Activated T-cell treated with anti-CD3 and anti-CD28 coated beads, Interleukin-2, amount 50 U/mL, for 72 hours (primary cell): ENCODE measurements around the gene GFAP. TPM values are rescaled to one million over a fixed set of nuclear protein-coding genes. Genes with fewer than 3 reads are reported as not detected.
A peak's percentile ranks its signal among the peaks of the same experiment; 100 is the strongest.

ENCODE experiments used
- ATAC-seq, 2 donors: fragments of 150-1000 bp; cut with Tn5 transposase; replicated peaks in 1 of 2; 2 replicates each; pipeline ENCODE4 v1.10.0; 2021; ENCODE audit warnings: moderate library complexity in 2 of 2, mild to moderate bottlenecking in 1 of 2
- DNase-seq, 2 donors: peaks; one replicate each; pipeline ENCODE4 v3.0.0; 2021 to 2022; ENCODE audit warnings: mixed read lengths in 1 of 2
- H3K27ac Mint-ChIP-seq: one replicate; pipeline ENCODE4 v1.8.0; 2022; ENCODE audit warnings: mild to moderate bottlenecking, moderate library complexity, mixed read lengths
- H3K27me3 Mint-ChIP-seq: one replicate; pipeline ENCODE4 v1.8.0; 2022; ENCODE audit warnings: low read depth, mixed read lengths
- H3K36me3 Mint-ChIP-seq, 2 donors: one replicate each; pipeline ENCODE4 v1.8.0; 2022; ENCODE audit warnings: mixed read lengths in 2 of 2, mild to moderate bottlenecking in 1 of 2; ENCODE audit not compliant: insufficient read depth in 2 of 2
- H3K4me1 Mint-ChIP-seq: one replicate; pipeline ENCODE4 v1.8.0; 2022; ENCODE audit warnings: low read depth, mixed read lengths
- H3K4me3 Mint-ChIP-seq, 2 donors: one replicate each; pipeline ENCODE4 v1.8.0; 2022; ENCODE audit warnings: mild to moderate bottlenecking in 2 of 2, mixed read lengths in 2 of 2, moderate library complexity in 2 of 2
- H3K9me3 Mint-ChIP-seq, 2 donors: one replicate each; pipeline ENCODE4 v1.8.0; 2022; ENCODE audit warnings: mixed read lengths in 2 of 2
- total RNA-seq, 2 donors: library from RNA; stranded (reverse); gene quantifications; one replicate each; pipeline ENCODE4 v1.2.3, GENCODE V29; 2022

Gene GFAP
- total RNA-seq, 2 donors from 2014 or later, result not detected

DNA sequence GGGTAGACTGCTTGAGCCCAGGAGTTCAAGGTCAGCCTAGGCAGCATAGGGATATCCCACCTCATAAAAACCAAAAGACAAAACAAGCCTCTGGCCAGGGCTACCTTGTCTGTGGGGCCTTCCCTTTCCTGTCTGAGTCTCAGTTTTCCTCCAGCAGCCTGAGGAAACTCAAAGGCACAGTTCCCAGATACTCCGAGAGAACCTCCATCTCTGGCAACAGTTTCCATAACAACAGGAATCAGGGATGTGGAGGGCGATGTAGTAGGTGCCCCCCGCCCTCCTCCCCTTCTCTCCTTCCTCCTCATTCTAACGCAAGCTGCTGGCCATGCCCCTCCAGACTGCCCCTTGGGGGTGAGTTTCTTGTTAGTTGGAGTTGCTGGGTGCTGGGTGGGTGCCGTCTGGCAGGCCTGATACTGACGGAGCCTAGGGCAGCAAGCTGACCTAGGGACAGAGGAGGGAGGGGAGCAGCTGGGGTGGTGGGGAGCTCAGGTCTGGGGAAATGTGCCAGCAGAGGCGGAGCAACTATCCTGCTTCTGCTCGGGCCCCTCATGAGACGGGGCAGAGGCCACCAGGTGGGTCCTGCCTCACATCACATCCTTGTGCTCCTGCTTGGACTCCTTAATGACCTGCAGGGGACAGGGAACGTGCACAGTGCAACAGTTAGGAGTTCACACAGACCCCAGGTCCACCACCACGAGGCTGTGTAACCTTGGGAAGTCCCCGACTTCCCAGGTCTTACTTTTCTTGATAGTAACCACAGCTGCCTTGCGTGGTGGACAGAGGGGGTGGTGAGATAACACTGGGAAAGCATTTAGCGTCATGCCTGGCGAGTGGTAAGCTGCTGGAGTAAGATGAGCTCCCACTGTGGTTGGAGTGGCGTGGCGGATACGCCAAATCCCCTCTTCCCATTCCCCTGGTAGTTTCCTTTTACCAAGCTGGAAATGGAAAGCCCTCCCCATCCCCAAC is 8.3 kb downstream of the GFAP start:
- H3K4me1 Mint-ChIP-seq, result no peaks in the 10 kb centered on the region
- no peak overlapping the region for H3K27ac Mint-ChIP-seq
- DNase-seq, result no peak
- H3K4me3 Mint-ChIP-seq, result no peak overlapping the region
- H3K27me3 Mint-ChIP-seq, result no peaks in the 10 kb centered on the region
- no peaks in the 10 kb centered on the region for H3K36me3 Mint-ChIP-seq
- no peaks in the 10 kb centered on the region for H3K9me3 Mint-ChIP-seq
- ATAC-seq, result no peak

DNA sequence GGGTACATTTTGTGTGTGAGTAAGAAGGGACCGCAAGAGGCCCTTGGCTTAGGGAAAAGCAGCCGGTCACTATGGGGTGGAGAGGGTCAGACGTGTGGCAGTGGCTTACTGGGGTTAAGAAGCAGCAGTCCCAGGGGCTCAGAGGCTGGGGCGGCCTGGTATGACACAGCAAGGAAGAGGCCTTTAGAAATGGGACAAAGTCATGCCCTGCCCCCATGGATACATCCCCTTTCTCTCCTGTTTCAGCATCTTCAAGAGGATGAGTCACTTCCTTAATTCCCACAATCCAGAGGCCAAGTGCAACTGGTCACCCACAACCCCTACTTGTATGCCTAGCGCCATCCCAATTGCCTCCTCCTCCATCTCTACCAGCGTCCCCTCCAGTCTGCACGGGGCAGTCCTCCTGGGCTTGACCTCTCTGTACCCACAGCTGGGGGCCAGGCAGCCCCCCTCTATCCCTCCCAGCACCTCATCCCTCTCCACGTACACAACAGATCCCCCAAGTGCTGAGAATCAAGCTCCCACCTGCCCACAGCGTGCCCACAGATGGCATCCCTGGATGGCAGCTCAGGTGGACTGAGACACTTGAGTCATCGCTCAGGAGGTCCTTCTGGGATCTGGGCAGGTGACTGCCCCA is 9.2 kb downstream of the GFAP start:
- no peaks in the 10 kb centered on the region for H3K27me3 Mint-ChIP-seq
- H3K27ac Mint-ChIP-seq, result no peak overlapping the region
- H3K36me3 Mint-ChIP-seq, result no peaks in the 10 kb centered on the region
- ATAC-seq (no peak), DNase-seq (no peak)
- no peak overlapping the region for H3K4me3 Mint-ChIP-seq
- H3K4me1 Mint-ChIP-seq, result no peaks in the 10 kb centered on the region
- no peaks in the 10 kb centered on the region for H3K9me3 Mint-ChIP-seq

DNA sequence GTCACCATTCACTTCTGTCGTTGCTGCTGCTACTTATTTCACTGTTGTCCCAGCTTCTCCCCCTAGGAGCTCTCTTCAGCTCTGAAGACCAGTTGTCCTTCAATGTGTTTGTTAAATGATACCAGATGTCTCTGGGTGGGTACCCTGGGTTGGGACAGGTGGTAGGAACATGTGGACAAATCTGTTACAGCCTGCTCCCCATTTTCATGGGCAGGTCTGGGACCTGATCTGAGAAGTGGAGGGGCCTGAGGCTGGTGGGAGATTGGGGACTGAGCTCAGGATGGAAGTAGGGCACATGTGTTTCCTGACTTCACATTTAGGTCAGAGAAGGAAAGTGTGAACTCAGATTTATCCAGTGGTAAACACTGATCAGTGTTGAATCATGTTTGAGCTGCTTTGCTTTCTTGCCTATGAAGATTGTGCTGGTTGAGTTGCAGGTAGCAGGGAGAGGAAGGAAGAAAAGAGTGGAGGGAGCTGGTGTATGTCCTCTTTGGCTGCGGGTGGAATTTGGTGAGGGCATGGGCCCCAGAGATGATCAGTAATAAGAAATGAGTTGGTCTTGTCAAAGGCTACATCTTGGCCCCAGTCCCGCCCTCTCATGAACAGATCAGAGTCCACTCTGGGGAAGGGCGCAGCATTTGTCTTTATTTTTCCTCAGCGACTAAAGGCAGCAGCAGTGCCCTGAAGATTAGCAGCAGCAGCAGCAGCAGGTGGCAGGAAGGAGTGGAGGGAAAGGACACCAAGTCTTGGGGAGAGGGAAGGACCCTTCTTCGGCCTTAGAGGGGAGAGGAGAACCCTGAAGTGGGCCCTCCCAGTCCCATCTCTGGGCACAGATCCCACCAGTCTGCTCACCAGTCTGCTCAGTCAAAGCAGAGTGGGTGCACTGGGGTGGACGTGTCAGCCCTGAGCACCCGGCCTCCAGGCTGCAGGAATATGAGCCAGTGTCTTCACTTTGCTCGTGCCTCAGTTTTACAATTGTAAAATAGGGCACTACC is 10.0 kb downstream of the GFAP start:
- Mint-ChIP-seq H3K9me3 (no peaks in the 10 kb centered on the region), H3K4me3 (no peak overlapping the region), H3K4me1 (peaks cover 1% of the 10 kb centered on the region)

DNA sequence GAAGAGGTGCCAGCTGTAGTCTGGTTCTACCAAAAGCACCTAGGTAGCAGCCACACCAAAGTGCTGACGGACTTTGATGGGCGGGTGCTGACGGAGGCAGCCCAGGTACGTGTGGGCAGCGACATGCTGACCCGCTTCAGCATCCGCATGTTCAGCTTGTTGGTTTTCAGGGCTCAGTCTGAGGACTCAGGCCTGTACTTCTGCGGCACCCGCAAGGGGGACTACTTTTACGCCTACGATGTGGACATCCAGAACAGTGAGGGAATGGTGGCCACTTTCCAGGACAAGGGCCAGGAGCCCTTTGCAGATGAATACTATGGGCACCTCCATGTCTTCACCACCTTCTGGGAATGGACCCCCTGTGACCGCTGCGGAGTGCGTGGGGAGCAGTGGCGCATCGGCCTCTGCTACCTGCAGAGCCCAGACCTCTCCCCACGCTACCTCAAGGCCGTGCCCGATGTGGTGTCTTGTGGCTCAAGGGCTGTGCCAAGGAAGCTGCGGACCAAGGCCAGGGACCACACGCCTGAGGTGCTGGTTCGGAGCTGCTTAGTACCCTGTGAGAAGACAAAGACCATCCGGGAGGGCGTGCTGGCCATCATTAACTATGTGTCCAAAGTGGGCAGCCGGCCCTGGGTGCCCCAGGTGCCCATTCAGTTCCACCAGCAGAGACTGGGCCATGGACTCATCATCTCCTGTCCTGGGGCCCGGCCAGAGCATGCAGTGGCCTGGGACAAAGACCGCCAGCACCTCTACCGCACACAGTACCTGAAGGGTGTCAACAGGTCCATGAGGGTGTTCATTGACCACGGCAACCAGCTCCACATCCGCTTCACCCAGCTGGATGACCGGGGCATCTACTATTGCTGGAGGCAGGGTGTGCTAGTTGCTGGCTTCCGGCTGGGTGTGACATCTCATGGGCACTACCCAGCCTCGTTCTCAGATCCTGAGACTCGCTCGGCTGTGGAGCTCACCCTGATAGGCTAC is 11.0 kb downstream of the GFAP start:
- no peak for ATAC-seq
- Mint-ChIP-seq H3K36me3 (no peaks in the 10 kb centered on the region), H3K4me3 (no peak overlapping the region), H3K27ac (no peak overlapping the region), H3K27me3 (no peaks in the 10 kb centered on the region), H3K4me1 (peaks cover 12% of the 10 kb centered on the region), H3K9me3 (no peaks in the 10 kb centered on the region)
- no peak for DNase-seq

More for the DNA sequence above, 10.0 kb downstream of the GFAP start:
- ATAC-seq, result no peak
- DNase-seq, result no peak
- no peaks in the 10 kb centered on the region for H3K27me3 Mint-ChIP-seq
- no peak overlapping the region for H3K27ac Mint-ChIP-seq
- H3K36me3 Mint-ChIP-seq, result no peaks in the 10 kb centered on the region

DNA sequence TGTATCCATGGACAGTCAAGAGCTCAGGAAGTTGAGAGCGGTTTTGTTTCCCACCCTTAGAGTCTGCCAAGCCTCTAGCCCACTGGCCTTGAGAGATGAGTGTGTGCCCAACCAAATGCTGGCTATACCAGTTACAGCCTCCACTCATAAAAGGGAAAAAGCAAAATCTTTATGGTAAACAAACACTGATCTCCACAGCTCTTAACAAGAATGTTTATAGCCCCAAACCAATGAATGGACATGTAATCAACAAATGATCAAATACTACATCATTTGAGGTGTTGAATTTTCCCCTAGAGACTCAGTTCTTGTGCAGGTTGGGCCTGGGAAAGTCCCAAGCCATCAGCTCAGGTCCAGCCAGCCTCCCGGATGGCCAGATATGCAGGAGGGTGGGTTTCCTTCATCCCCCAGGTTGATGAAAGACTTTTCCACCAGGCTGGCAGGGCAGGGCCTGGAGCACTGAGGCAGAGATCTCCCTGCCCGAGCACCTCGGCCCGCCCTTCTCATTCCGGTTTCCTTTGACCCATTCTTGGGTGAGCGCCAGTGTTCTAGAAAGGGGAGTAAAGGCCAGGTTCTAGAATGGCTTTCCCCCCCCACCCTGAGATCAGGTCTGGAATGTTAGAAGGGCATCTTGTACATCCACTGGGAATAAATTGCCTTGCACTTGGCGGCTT is 12.2 kb downstream of the GFAP start:
- peaks cover 3 to 4% of the 10 kb centered on the region in 2 donors for H3K36me3 Mint-ChIP-seq
- H3K4me1 Mint-ChIP-seq, result peaks cover 20% of the 10 kb centered on the region
- H3K4me3 Mint-ChIP-seq, result no peak overlapping the region

DNA sequence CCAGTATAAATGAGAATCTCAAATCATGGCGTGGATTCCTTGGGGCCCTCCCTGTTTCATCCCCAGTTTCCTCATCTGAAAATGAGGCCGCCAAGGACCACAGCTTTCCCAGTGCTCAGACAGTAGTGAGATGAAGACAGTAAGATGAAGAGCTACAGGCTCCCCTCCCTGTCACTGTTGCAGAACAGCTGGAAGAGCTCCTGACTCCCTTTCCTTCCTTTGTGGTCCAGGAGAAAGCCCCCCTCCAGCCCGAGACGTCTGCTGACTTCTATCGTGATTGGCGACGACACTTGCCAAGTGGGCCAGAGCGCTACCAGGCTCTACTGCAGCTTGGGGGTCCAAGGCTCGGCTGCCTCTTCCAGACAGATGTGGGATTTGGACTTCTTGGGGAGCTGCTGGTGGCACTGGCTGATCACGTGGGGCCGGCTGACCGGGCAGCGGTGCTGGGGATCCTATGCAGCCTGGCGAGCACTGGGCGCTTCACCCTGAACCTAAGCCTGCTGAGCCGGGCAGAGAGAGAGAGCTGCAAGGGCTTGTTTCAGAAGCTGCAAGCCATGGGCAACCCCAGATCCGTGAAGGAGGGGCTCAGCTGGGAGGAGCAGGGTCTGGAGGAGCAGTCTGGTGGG is 13.1 kb downstream of the GFAP start:
- H3K9me3 Mint-ChIP-seq, result no peaks in the 10 kb centered on the region
- H3K27me3 Mint-ChIP-seq, result no peaks in the 10 kb centered on the region
- no peak overlapping the region for H3K27ac Mint-ChIP-seq

More for the DNA sequence above, 12.2 kb downstream of the GFAP start:
- ATAC-seq (no peak), DNase-seq (no peak)
- no peak overlapping the region for H3K27ac Mint-ChIP-seq
- H3K27me3 Mint-ChIP-seq, result no peaks in the 10 kb centered on the region
- no peaks in the 10 kb centered on the region for H3K9me3 Mint-ChIP-seq

DNA sequence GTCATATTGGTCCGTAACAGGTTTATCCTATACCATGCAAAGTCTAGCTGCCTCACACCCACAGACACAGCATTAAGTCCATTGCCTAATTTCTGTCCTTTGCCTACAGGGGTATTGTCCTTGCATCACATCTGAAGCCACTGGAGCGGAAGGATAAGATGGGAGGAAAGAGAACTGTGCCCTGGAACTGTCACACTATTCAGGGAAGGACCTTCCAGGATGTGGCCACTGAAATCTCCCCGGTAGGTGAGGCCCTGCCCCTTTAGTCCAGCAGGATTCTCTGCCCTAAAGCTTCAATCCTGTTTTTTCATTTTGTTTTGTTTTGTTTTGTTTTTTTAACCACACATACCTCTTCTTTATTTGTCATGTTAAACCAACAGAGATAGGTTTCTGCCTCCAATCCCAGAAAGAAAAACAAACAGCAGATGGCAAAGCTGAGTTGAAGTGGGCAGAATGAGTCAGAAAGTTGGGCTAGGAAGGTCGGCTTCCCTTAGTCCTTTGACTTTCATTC is 13.8 kb downstream of the GFAP start:
- peaks cover 25% of the 10 kb centered on the region for H3K4me1 Mint-ChIP-seq
- H3K27ac Mint-ChIP-seq, result no peak overlapping the region
- H3K4me3 Mint-ChIP-seq, result no peak overlapping the region
- DNase-seq, result no peak
- H3K9me3 Mint-ChIP-seq, result no peaks in the 10 kb centered on the region
- ATAC-seq, result no peak
- peaks cover 3 to 4% of the 10 kb centered on the region in 2 donors for H3K36me3 Mint-ChIP-seq
- H3K27me3 Mint-ChIP-seq, result no peaks in the 10 kb centered on the region

More for the DNA sequence above, 13.1 kb downstream of the GFAP start:
- Mint-ChIP-seq H3K36me3 (peaks cover 3 to 4% of the 10 kb centered on the region in 2 donors), H3K4me3 (no peak overlapping the region), H3K4me1 (peaks cover 24% of the 10 kb centered on the region)
- DNase-seq (no peak), ATAC-seq (no peak)

DNA sequence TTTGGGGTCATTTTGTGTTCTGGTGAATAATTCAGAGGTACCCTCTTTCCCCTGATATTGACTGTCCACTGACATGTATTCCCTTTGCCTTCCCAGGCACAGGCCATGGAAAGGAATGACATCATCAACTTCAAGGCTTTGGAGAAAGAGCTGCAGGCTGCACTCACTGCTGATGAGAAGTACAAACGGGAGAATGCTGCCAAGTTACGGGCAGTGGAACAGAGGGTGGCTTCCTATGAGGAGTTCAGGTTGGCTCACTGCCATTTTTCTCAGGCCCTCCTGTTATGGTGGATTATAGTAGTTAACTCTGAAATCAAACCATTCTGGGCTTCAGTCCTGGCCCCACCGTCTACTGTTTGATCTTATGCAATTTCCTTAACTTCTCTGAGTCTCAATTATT is 14.4 kb downstream of the GFAP start:
- DNase-seq (no peak), ATAC-seq (no peak)
- no peaks in the 10 kb centered on the region for H3K27me3 Mint-ChIP-seq
- peaks cover 31% of the 10 kb centered on the region for H3K4me1 Mint-ChIP-seq
- H3K27ac Mint-ChIP-seq, result no peak overlapping the region
- H3K9me3 Mint-ChIP-seq, result no peaks in the 10 kb centered on the region
- peaks cover 3 to 4% of the 10 kb centered on the region in 2 donors for H3K36me3 Mint-ChIP-seq
- H3K4me3 Mint-ChIP-seq, result peak overlapping the region in 1 of 2 donors; percentile 99

DNA sequence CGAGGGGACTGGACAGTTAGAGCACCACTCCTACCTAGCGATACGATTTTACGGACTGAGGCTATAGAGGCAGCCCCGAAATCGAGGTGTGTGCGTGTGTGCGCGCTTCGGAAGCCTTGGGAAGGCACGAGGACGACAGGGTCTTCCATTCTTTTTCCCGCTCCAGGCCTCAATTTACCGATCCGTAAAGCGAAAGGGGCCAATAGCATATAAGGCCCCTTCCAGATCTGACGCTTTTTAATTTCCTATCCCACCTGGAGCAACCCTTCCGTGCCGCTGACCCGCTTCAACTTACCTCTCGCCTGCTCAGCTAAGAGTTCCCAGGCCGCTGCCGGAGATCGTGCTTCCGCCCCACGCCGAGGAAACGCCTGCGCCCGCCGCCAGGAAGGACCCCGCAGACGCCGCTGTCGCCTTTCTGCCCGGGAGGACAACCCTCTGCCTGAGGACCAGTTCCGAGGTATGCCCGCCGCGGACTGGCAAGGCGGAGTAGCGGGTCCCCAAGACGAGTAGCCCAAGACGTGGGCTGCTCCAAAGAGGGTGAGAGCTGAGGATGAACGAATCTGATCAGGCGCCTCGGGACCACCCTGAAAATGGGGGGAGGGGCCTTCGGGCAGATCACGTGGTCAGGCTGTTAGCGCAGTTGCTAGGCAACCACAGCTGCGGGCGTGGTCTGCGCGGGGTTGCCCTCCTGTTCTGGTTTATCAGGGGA is 16.1 kb downstream of the GFAP start, which contains the start of gene EFTUD2:
EFTUD2 (minus strand) TSS at position 372 of the 709 bp plus-strand sequence. CDS start 4,924 bp downstream, outside the sequence.
- peaks cover 5 to 7% of the 10 kb centered on the region in 2 donors for H3K36me3 Mint-ChIP-seq
- no peaks in the 10 kb centered on the region for H3K9me3 Mint-ChIP-seq

DNA sequence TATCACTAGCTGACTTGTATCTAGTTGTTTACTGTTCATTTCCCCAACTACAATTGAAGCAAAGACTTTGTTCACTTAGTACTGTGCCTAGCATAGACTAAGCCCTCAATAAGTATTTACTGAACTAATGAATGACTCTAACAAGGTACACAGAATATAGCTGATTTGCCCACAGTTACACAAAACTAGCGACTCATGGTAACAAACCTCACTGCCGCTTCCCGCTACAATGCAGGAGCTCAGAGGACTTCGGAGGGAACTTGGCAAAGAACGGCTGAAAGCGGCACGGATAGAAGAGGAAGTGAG is 16.6 kb downstream of the GFAP start:
- Mint-ChIP-seq H3K9me3 (no peaks in the 10 kb centered on the region), H3K36me3 (peaks cover 5 to 7% of the 10 kb centered on the region in 2 donors), H3K4me3 (peak overlapping the region; percentile 89 to 99), H3K4me1 (peaks cover 42% of the 10 kb centered on the region), H3K27me3 (no peaks in the 10 kb centered on the region), H3K27ac (peak overlapping the region; percentile 99)
- DNase-seq, result no peak
- ATAC-seq, result no peak

More for the DNA sequence above, 16.1 kb downstream of the GFAP start, which contains the start of gene EFTUD2:
- Mint-ChIP-seq H3K4me3 (peak within 1 kb of the TSS; percentile 89 to 99), H3K27me3 (no peaks in the 10 kb centered on the region), H3K4me1 (peaks cover 42% of the 10 kb centered on the region), H3K27ac (peak within 1 kb of the TSS; percentile 99)
- ATAC-seq (peak; percentile 93 to 96), DNase-seq (peak; percentile 91 to 94)
